KBM-7 (cell line): ENCODE results near the gene PSMD13.
A peak's percentile ranks its signal among the peaks of the same experiment; 100 is the strongest.

Source experiments
- DNase-seq: peaks from one replicate; pipeline ENCODE4 v3.0.0-alpha.2; 2015
- in situ Hi-C: fragments of 300-500 bp; cut with MboI; formaldehyde crosslinking; loops from 2 replicates; pipeline ENCODE4 v1.14.3; 2020; ENCODE audit warnings: low sequenced_read_pairs, low pct_unique_long_range_greater_than_20kb, mixed read lengths

PSMD13 gene

GRCh38 chr11:203056-203944 lies 33.5 kb upstream of the PSMD13 start:
- no peak for DNase-seq
- in situ Hi-C loops, result no loop called here

DNA sequence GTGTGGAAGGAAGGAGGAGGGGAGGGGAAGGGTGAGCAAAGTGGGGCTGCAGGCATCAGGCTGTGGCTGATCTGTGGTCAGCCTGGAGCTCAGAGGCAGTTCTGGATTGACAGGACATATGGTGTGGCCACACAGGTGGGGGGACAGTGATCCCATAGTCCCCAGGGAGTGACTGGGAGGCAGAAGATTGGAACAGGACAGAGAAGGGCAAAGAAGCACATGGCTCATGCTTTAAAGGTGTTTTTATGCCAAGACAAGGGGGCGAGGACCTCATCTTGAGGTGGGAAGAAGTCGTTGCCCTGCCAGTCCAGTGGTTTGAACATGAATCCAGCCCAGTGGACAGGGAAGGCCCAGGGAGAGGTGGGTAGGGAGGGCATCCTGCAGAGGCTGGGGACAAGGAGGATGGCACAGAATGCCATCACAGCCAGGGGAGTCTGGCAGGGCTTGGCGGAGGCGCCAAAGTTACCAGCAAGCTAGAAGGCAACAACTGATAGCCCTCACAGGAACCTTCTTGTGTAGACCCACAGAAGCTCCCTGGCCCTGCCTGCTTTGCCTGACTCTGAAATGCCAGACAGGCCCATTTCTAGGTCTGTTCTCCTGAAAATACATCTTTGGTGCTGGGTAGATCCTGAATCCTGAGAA lies 32.7 kb upstream of the PSMD13 start:
- no peak for DNase-seq
- in situ Hi-C loops, result no loop called here

DNA sequence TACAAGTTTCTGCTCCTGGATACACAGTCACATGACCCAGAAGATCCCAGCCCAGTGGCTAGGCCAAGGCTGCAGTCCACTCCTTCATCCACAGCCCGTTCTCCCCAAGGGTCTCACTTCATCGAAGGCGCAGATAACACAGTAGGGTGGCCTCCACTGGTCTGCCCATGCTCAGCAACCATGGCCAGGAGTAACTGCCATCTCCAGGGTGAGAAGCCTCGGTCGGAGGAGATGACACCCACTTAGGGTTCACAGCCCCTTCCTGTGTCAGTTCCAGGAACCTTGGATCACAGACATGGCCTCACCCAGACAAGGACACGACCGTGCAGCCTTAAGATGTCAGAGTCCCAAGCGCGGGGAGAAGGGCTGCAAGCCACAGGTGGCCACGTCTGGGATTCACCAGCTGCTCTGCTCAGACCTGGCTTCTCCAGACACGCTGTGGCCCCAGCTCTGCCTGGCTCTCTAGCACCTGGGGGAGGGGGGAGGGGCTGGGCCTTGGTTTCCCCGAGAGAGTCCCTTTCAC lies 32.1 kb upstream of the PSMD13 start:
- DNase-seq, result no peak
- in situ Hi-C loops, result no loop called here

- DNase-seq, result no peak
- in situ Hi-C loops, result no loop called here
Observed at GRCh38 chr11:205221-206001, 31.4 kb upstream of the PSMD13 start.

DNA sequence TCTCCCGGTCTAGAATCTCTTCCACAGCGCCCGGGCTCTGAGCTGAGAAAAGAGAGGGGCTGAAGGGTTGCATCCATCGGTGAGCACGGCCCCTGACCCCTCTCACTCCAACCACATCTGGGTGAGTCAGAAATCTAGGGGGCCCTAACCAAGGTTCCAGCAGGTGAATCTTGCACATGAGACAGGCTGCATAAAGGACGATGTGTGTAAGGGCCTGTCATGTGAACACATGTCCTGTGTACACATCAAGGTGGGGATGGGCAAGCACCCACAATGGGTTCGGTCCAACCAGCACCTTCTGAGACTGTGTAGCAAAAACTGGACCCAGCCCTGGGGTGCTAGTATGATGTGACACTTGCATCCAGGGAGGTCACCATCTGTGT lies 30.8 kb upstream of the PSMD13 start:
- in situ Hi-C loops, result no loop called here
- no peak for DNase-seq

- in situ Hi-C loops, result no loop called here
- peak; percentile 61 for DNase-seq
Observed at GRCh38 chr11:206526-207207, 30.1 kb upstream of the PSMD13 start.

GRCh38 chr11:207208-207862 lies 29.4 kb upstream of the PSMD13 start, which contains the start of the genes BET1L and RIC8A:
TSS of gene BET1L (minus strand) at chr11:207399. CDS start at chr11:207321, 78 bp downstream.
TSS of gene RIC8A (plus strand) at chr11:207708. CDS start at chr11:208855, 1,147 bp downstream.
- peak; percentile 99 for DNase-seq
- in situ Hi-C loops, result no loop called here

DNA sequence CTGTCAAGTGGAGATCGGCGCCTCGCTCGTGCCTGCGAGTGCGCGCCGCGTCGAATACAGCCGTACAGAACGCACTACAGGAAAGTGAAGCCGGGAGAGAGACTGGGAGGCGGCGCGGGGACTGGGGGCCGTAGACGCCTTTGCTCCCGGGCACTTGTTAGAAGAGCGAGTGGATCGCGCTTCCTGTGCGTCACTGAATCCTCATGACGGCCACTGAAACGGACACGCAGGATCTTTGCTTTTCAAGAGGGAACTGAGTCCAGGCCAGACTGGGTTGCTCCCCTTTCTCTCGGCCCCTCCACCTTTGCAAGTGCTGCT lies 29.0 kb upstream of the PSMD13 start:
- in situ Hi-C loops, result no loop called here
- DNase-seq, result no peak

DNA sequence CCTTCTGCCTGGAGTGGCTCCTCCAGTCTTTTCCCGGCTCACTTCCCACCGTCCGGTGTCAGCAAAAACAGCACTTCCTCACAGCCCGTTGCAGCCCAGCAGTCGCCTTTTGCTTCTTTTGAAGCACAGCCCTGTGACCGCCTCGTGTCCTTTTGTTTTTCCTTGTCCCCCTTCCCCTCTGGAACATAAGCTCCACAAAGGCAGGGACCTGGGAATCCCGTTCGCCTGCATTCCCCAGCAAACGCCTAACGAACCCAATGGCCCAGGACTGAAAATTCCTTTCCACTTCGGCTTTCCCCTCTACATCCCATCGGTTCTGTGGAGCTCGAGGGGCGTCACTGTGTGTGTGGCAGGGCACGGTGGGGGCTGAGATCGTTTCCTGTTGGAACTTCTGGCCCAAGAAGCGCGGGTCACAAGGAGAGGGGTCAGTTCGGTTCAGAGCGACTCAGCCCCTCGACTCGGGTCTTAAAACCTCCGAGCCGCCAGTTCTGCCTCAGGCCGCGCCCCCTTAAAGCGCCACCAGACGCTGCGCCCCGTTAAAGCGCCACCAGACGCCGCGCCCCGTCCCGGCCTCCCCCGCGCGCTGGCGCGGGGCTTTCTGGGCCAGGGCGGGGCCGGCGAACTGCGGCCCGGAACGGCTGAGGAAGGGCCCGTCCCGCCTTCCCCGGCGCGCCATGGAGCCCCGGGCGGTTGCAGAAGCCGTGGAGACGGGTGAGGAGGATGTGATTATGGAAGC lies 28.4 kb upstream of the PSMD13 start:
- peak; percentile 82 for DNase-seq
- in situ Hi-C loops, result no loop called here

- in situ Hi-C loops, result no loop called here
- DNase-seq, result no peak
Observed at GRCh38 chr11:208917-209260, 27.9 kb upstream of the PSMD13 start.

DNA sequence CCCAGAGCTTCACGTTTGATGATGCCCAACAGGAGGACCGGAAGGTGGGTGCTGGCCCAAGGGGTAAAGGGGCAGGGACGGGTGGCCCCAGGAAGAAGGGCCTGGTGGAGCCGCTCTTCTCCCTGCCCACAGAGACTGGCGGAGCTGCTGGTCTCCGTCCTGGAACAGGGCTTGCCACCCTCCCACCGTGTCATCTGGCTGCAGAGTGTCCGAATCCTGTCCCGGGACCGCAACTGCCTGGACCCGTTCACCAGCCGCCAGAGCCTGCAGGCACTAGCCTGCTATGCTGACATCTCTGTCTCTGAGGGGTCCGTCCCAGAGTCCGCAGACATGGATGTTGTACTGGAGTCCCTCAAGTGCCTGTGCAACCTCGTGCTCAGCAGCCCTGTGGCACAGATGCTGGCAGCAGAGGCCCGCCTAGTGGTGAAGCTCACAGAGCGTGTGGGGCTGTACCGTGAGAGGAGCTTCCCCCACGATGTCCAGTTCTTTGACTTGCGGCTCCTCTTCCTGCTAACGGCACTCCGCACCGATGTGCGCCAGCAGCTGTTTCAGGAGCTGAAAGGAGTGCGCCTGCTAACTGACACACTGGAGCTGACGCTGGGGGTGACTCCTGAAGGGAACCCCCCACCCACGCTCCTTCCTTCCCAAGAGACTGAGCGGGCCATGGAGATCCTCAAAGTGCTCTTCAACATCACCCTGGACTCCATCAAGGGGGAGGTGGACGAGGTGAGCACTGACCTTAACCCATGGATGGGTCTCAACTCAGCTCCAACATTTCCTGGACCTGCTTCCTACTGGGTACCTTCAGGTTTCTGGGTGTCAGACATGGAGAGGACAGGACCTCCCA lies 27.3 kb upstream of the PSMD13 start:
- in situ Hi-C loops, result no loop called here
- peak; percentile 29 for DNase-seq

DNA sequence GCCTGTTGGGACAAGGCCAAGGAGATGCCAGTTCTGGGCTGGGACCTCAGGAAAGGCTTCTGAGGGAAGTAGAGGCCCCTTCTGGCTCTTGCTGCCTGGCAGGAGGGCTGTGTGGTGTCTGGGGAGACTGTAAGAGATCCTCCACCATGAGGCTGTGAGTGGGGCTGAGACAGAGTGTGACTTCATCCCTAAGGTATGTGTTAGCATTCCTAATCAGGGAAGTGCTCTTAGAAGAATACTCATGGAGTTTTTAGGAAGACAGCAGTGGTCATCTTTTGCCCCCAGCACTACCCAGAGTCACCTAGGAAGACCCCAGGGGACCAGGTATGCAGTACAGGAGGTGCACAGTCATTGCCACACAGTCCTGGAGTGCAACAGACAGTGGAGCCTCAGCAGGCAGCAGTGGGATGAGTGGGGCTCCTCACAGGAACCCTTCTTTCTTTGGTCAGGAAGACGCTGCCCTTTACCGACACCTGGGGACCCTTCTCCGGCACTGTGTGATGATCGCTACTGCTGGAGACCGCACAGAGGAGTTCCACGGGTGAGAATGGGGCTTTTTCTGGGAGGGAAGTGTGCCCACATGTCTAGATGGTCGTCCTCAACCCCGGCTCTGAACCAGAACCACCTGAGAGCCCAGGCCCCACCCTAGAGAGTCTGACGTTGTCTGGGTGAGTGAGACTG lies 26.5 kb upstream of the PSMD13 start:
- no peak for DNase-seq
- in situ Hi-C loops, result no loop called here

GRCh38 chr11:210803-211180 lies 26.0 kb upstream of the PSMD13 start:
- no peak for DNase-seq
- in situ Hi-C loops, result no loop called here

GRCh38 chr11:211295-211694 lies 25.5 kb upstream of the PSMD13 start:
- DNase-seq, result no peak
- in situ Hi-C loops, result no loop called here

GRCh38 chr11:211741-212140 lies 25.0 kb upstream of the PSMD13 start:
- DNase-seq, result no peak
- in situ Hi-C loops, result no loop called here

GRCh38 chr11:212150-213100 lies 24.4 kb upstream of the PSMD13 start:
- DNase-seq, result no peak
- in situ Hi-C loops, result no loop called here
